Fibroblast of lung (primary cell): ENCODE results near the gene GPR157. TPM values are rescaled to one million over a fixed set of nuclear protein-coding genes. Genes with fewer than 3 reads are reported as not detected.

ENCODE experiments used
- DNase-seq, 2 donors: peaks; one replicate each; pipeline versions ENCODE4 v3.0.0 to v3.0.0-alpha.2; 2010; ENCODE audit warnings: low read depth in 2 of 2
- H2AFZ ChIP-seq: 2 replicates; pipeline ENCODE4 v1.5.1; 2012; ENCODE audit warnings: low read length, control low read depth, inconsistent platforms
- H3K27ac ChIP-seq: 2 replicates; pipeline ENCODE4 v1.5.1; 2011; ENCODE audit warnings: low read length, control low read depth; ENCODE audit not compliant: insufficient read depth
- H3K27me3 ChIP-seq: 2 replicates; pipeline ENCODE4 v1.5.1; 2011; ENCODE audit warnings: mild to moderate bottlenecking, low read length; ENCODE audit not compliant: control insufficient read depth, insufficient read depth
- H3K36me3 ChIP-seq: 2 replicates; pipeline ENCODE4 v1.5.1; 2011; ENCODE audit warnings: low read length; ENCODE audit not compliant: control insufficient read depth, insufficient read depth
- H3K4me1 ChIP-seq: 2 replicates; pipeline ENCODE4 v1.5.1; 2011; ENCODE audit warnings: low read length; ENCODE audit not compliant: control insufficient read depth, insufficient read depth; ENCODE audit errors: extremely low read depth
- H3K4me2 ChIP-seq: 2 replicates; pipeline ENCODE4 v1.5.1; 2011; ENCODE audit warnings: low read length, control low read depth; ENCODE audit not compliant: insufficient read depth; ENCODE audit errors: extremely low read depth
- H3K4me3 ChIP-seq, 4 experiments: fragments of 200-600 bp in 1 of 4; sonication (generic) in 1 of 4; replicated peaks in 1 of 4; 2 replicates each; pipeline ENCODE4 v1.5.1; 2011 to 2016; ENCODE audit warnings: low read length in 4 of 4, low read depth in 3 of 4, mild to moderate bottlenecking in 3 of 4, control low read depth in 2 of 4, inconsistent platforms in 1 of 4, mixed read lengths in 1 of 4; ENCODE audit not compliant: insufficient read depth in 1 of 4; ENCODE audit errors: control extremely low read depth in 1 of 4
- H3K79me2 ChIP-seq: 2 replicates; pipeline ENCODE4 v1.5.1; 2012; ENCODE audit warnings: mild to moderate bottlenecking, low read length, inconsistent platforms; ENCODE audit not compliant: control insufficient read depth, insufficient read depth
- H3K9ac ChIP-seq: 2 replicates; pipeline ENCODE4 v1.5.1; 2011; ENCODE audit warnings: mild to moderate bottlenecking, low read length, control low read depth; ENCODE audit not compliant: insufficient read depth
- H3K9me3 ChIP-seq: 2 replicates; pipeline ENCODE4 v1.5.1; 2012; ENCODE audit warnings: low read depth, low read length; ENCODE audit not compliant: control insufficient read depth, insufficient read depth
- H4K20me1 ChIP-seq: 2 replicates; pipeline ENCODE4 v1.5.1; 2011; ENCODE audit warnings: low read length; ENCODE audit not compliant: control insufficient read depth, insufficient read depth; ENCODE audit errors: extremely low read depth
- EZH2 ChIP-seq: IDR thresholded peaks from 2 replicates; pipeline ENCODE4 v1.5.1; 2012; ENCODE audit warnings: low read length, control low read depth, mild to moderate bottlenecking; ENCODE audit errors: missing control alignments
- polyA plus RNA-seq, 2 donors: library from polyadenylated mRNA; depleted of rRNA in 1 of 2; stranded (reverse) in 1 of 2; unstranded in 1 of 2; fragments of >200 nt; gene quantifications; 2 replicates each; pipeline ENCODE4 v1.2.1, GENCODE V29; 2011 to 2012; ENCODE audit warnings: missing spikeins in 1 of 2
- total RNA-seq: library from RNA; depleted of rRNA; stranded (reverse); fragments of >200 nt; gene quantifications from 2 replicates; pipeline ENCODE4 v1.2.1, GENCODE V29; 2014
- TF ChIP-seq, protein P1 (sequence below), 2 donors: IDR thresholded peaks in 1 of 2; conservative IDR thresholded peaks in 1 of 2; 1 replicate in 1 of 2; 2 replicates in 1 of 2; pipeline ENCODE4 v1.5.1; 2011 to 2012; ENCODE audit warnings: low read length in 2 of 2, control low read depth in 1 of 2, inconsistent platforms in 1 of 2, low read depth in 1 of 2, mild to moderate bottlenecking in 1 of 2

The GPR157 gene
- total and polyA plus RNA-seq, 2 donors (not counting 1 experiment from before 2014, with no cell fraction given), result 0.82 to 3.1 TPM

DNA sequence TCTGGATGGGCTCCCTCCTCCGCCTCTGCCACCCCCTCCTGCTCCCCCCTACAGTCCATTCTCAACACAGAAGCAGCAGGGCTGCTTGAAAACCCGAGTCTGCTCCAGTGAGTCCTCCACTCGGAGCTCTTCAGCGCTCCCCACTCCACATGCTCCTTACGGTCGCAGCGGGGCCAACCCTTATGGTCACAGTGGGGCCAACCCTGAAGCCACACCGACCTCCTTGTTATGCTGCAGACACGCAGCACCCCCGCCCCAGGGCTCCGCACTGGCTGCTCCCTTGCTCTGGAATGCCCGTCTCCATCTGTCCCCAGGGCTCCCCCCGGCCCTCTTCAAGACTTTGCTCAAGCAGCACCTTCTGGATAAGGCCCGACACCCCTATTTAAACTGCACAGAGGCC lies 22.6 kb downstream of the GPR157 start:
- Histone ChIP-seq H3K79me2 (no peaks in the 10 kb centered on the region), H3K36me3 (peaks cover 2% of the 10 kb centered on the region), H3K4me1 (peaks cover 1% of the 10 kb centered on the region), H4K20me1 (no peaks in the 10 kb centered on the region), H3K9ac (no peak overlapping the region), H3K27me3 (no peaks in the 10 kb centered on the region), H3K4me3 (no peak overlapping the region), H2AFZ (no peak overlapping the region), H3K4me2 (no peak overlapping the region), H3K9me3 (no peaks in the 10 kb centered on the region), H3K27ac (no peak overlapping the region)
- no peak for TF ChIP-seq EZH2
- TF ChIP-seq, protein P1, sequence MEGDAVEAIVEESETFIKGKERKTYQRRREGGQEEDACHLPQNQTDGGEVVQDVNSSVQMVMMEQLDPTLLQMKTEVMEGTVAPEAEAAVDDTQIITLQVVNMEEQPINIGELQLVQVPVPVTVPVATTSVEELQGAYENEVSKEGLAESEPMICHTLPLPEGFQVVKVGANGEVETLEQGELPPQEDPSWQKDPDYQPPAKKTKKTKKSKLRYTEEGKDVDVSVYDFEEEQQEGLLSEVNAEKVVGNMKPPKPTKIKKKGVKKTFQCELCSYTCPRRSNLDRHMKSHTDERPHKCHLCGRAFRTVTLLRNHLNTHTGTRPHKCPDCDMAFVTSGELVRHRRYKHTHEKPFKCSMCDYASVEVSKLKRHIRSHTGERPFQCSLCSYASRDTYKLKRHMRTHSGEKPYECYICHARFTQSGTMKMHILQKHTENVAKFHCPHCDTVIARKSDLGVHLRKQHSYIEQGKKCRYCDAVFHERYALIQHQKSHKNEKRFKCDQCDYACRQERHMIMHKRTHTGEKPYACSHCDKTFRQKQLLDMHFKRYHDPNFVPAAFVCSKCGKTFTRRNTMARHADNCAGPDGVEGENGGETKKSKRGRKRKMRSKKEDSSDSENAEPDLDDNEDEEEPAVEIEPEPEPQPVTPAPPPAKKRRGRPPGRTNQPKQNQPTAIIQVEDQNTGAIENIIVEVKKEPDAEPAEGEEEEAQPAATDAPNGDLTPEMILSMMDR (conservative IDR thresholded peaks at IDR 0.05 in 1 of 2, IDR thresholded peaks at IDR 0.05 in 1 of 2; ENCODE audit: low read depth in 1 of 2, low read length in 2 of 2), result no peak
- no peak for DNase-seq

DNA sequence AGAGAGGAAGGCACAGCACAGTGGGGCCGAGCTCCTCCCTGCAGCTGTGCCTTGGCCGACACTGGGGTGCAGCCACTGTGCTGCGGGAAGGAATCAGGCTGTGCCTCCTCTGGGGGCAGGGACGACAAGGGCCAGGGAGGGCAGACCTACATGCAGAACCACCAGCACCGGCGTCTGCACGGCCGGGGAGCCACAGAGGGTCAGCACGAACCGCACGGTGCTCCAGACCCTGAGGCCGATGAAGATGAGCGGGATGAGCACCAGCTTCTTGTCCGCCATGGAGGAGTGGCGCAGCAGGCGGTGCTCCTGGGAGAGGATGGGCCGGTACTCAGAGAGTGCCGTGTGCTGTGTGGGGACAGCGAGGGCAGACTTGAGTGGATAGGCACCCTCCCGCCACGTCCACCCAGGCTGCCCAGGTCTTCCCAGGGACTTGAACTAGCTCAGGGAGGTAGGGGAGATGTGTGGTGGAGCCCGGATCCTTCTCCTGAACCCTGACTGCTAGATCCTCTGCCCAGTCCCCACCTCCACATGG lies 23.5 kb downstream of the GPR157 start:
- TF ChIP-seq, protein P1 (conservative IDR thresholded peaks at IDR 0.05 in 1 of 2, IDR thresholded peaks at IDR 0.05 in 1 of 2; ENCODE audit: low read depth in 1 of 2, low read length in 2 of 2), result no peak
- TF ChIP-seq EZH2, result no peak
- Histone ChIP-seq H3K27ac (no peak overlapping the region), H3K79me2 (no peaks in the 10 kb centered on the region), H3K4me2 (no peak overlapping the region), H3K9ac (no peak overlapping the region), H4K20me1 (no peaks in the 10 kb centered on the region), H3K27me3 (no peaks in the 10 kb centered on the region), H2AFZ (no peak overlapping the region), H3K36me3 (peaks cover 2% of the 10 kb centered on the region), H3K9me3 (no peaks in the 10 kb centered on the region), H3K4me3 (no peak overlapping the region), H3K4me1 (peaks cover 4% of the 10 kb centered on the region)
- DNase-seq, result no peak

DNA sequence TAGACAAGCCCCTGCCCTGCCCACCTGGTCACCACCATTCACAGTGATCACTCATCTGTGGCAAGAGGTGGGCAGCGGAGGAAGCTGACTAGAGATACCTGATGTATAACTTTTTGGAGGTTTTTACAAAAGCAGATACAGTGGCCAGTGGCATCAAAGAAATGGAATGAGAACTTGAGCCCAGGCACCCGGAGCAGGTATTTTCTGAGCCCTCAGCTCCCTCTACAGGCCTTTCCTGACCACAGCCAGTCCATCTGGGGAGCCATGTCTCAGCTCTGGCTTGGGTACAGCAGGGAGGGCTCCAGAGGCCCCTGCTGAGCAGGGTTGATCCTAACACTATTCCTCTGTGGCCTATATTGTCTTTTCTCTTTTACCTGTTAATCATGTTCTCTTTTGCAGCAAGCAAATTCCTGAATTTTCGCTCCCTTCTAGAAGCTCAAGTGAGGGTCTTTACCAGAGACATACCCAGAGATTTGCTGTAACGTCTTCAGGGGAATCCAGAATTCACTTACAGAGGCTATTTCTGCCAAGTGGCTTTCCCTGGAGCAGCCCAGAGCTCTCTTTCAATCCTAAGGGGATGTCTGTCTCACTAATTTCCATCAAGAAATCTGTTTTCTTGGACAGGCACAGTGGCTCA lies 27.3 kb downstream of the GPR157 start:
- peaks cover 4% of the 10 kb centered on the region for H3K4me1 ChIP-seq
- no peaks in the 10 kb centered on the region for H3K79me2 ChIP-seq
- DNase-seq, result peak; percentile 57 to 70
- H4K20me1 ChIP-seq, result no peaks in the 10 kb centered on the region
- H2AFZ ChIP-seq, result no peak overlapping the region
- no peak overlapping the region for H3K4me3 ChIP-seq
- no peak overlapping the region for H3K9ac ChIP-seq
- no peak overlapping the region for H3K27ac ChIP-seq
- no peaks in the 10 kb centered on the region for H3K9me3 ChIP-seq
- H3K27me3 ChIP-seq, result no peaks in the 10 kb centered on the region
- H3K36me3 ChIP-seq, result peaks cover 2% of the 10 kb centered on the region
- no peak overlapping the region for H3K4me2 ChIP-seq
- no peak for TF ChIP-seq EZH2
- TF ChIP-seq, protein P1 (conservative IDR thresholded peaks at IDR 0.05 in 1 of 2, IDR thresholded peaks at IDR 0.05 in 1 of 2; ENCODE audit: low read depth in 1 of 2, low read length in 2 of 2), result peak; percentile 82 to 85
